Activated T-helper 1 cell treated with anti-CD3 and anti-CD28 coated beads, Interleukin-12 subunit alpha, Interleukin-12 subunit beta, Interleukin-2, Interleukin-4 antibody, amounts not matched to agents 30 ng/mL and 10 ng/mL and 1 ng/mL, durations not matched to agents 14 hours and 24 hours and 36 hours (primary cell): ENCODE data around the gene ERC2. TPM values are rescaled to one million over a fixed set of nuclear protein-coding genes. Genes with fewer than 3 reads are reported as not detected.

ENCODE experiments used
- DNase-seq: peaks from one replicate; pipeline ENCODE4 v3.0.0; 2021; ENCODE audit warnings: low spot score
- H3K27ac Mint-ChIP-seq: one replicate; pipeline ENCODE4 v1.8.0; 2021; ENCODE audit warnings: mild to moderate bottlenecking, mixed read lengths
- H3K27me3 Mint-ChIP-seq: one replicate; pipeline ENCODE4 v1.8.0; 2022; ENCODE audit warnings: mild to moderate bottlenecking, moderate library complexity, mixed read lengths; ENCODE audit not compliant: insufficient read depth
- H3K36me3 Mint-ChIP-seq: one replicate; pipeline ENCODE4 v1.8.0; 2021; ENCODE audit warnings: low read depth, mixed read lengths
- H3K4me1 Mint-ChIP-seq: one replicate; pipeline ENCODE4 v1.8.0; 2021; ENCODE audit warnings: low read depth, mixed read lengths
- H3K4me3 Mint-ChIP-seq: one replicate; pipeline ENCODE4 v1.8.0; 2021; ENCODE audit warnings: mild to moderate bottlenecking, moderate library complexity, mixed read lengths
- H3K9me3 Mint-ChIP-seq: one replicate; pipeline ENCODE4 v1.8.0; 2021; ENCODE audit warnings: mixed read lengths
- intact Hi-C: fragments of 100-400 bp; cut with micrococcal nuclease; formaldehyde crosslinking; loops from one replicate; pipeline ENCODE4 v1.15.1; 2024
- total RNA-seq: library from RNA; stranded (reverse); gene quantifications from 2 replicates; pipeline ENCODE4 v1.2.3, GENCODE V29; 2022

Gene ERC2
- total RNA-seq, 1 donor from 2014 or later, result not detected

- Mint-ChIP-seq H3K27ac (no peak overlapping the region), H3K9me3 (no peaks in the 10 kb centered on the region), H3K36me3 (no peaks in the 10 kb centered on the region), H3K4me3 (no peak overlapping the region), H3K27me3 (peaks cover 2% of the 10 kb centered on the region), H3K4me1 (no peaks in the 10 kb centered on the region)
- no peak for DNase-seq
- intact Hi-C loops, result no loop called here
Observed at GRCh38 chr3:56157693-56158362, 310.4 kb downstream of the ERC2 start.

GRCh38 chr3:56154297-56154696 is 314.0 kb downstream of the ERC2 start:
- Mint-ChIP-seq H3K9me3 (no peaks in the 10 kb centered on the region), H3K4me3 (no peak overlapping the region), H3K36me3 (no peaks in the 10 kb centered on the region), H3K27ac (no peak overlapping the region), H3K4me1 (no peaks in the 10 kb centered on the region), H3K27me3 (no peaks in the 10 kb centered on the region)
- intact Hi-C loops, result no loop called here
- DNase-seq, result no peak

- H3K27me3 Mint-ChIP-seq, result no peaks in the 10 kb centered on the region
- H3K9me3 Mint-ChIP-seq, result no peaks in the 10 kb centered on the region
- H3K4me3 Mint-ChIP-seq, result no peak overlapping the region
- H3K27ac Mint-ChIP-seq, result no peak overlapping the region
- DNase-seq, result no peak
- no peaks in the 10 kb centered on the region for H3K36me3 Mint-ChIP-seq
- no peaks in the 10 kb centered on the region for H3K4me1 Mint-ChIP-seq
- intact Hi-C loops, result no loop called here
Observed at GRCh38 chr3:56147354-56147753, 320.9 kb downstream of the ERC2 start.

GRCh38 chr3:56145410-56145809 is 322.9 kb downstream of the ERC2 start:
- H3K4me3 Mint-ChIP-seq, result no peak overlapping the region
- no peaks in the 10 kb centered on the region for H3K4me1 Mint-ChIP-seq
- H3K27ac Mint-ChIP-seq, result no peak overlapping the region
- no peaks in the 10 kb centered on the region for H3K9me3 Mint-ChIP-seq
- H3K36me3 Mint-ChIP-seq, result no peaks in the 10 kb centered on the region
- intact Hi-C loops, result no loop called here
- no peak for DNase-seq
- no peaks in the 10 kb centered on the region for H3K27me3 Mint-ChIP-seq

GRCh38 chr3:56144805-56145204 is 323.5 kb downstream of the ERC2 start:
- H3K4me3 Mint-ChIP-seq, result no peak overlapping the region
- no peaks in the 10 kb centered on the region for H3K9me3 Mint-ChIP-seq
- no peak for DNase-seq
- no peaks in the 10 kb centered on the region for H3K4me1 Mint-ChIP-seq
- intact Hi-C loops, result no loop called here
- H3K27ac Mint-ChIP-seq, result no peak overlapping the region
- no peaks in the 10 kb centered on the region for H3K36me3 Mint-ChIP-seq
- peaks cover 2% of the 10 kb centered on the region for H3K27me3 Mint-ChIP-seq

- no peak overlapping the region for H3K4me3 Mint-ChIP-seq
- DNase-seq, result no peak
- no peak overlapping the region for H3K27ac Mint-ChIP-seq
- H3K36me3 Mint-ChIP-seq, result no peaks in the 10 kb centered on the region
- no peaks in the 10 kb centered on the region for H3K4me1 Mint-ChIP-seq
- H3K27me3 Mint-ChIP-seq, result peaks cover 10% of the 10 kb centered on the region
- intact Hi-C loops, result no loop called here
- no peaks in the 10 kb centered on the region for H3K9me3 Mint-ChIP-seq
Observed at GRCh38 chr3:56137415-56137814, 330.9 kb downstream of the ERC2 start.

GRCh38 chr3:56136514-56136913 is 331.8 kb downstream of the ERC2 start:
- intact Hi-C loops, result no loop called here
- Mint-ChIP-seq H3K27me3 (peaks cover 11% of the 10 kb centered on the region), H3K27ac (no peak overlapping the region), H3K4me3 (no peak overlapping the region), H3K36me3 (no peaks in the 10 kb centered on the region), H3K9me3 (no peaks in the 10 kb centered on the region), H3K4me1 (peaks cover 6% of the 10 kb centered on the region)
- no peak for DNase-seq

GRCh38 chr3:56135941-56136340 is 332.3 kb downstream of the ERC2 start:
- intact Hi-C loops, result no loop called here
- no peak for DNase-seq
- H3K9me3 Mint-ChIP-seq, result no peaks in the 10 kb centered on the region
- no peak overlapping the region for H3K27ac Mint-ChIP-seq
- H3K4me3 Mint-ChIP-seq, result no peak overlapping the region
- H3K27me3 Mint-ChIP-seq, result peaks cover 12% of the 10 kb centered on the region
- no peaks in the 10 kb centered on the region for H3K36me3 Mint-ChIP-seq
- H3K4me1 Mint-ChIP-seq, result peaks cover 6% of the 10 kb centered on the region

- H3K9me3 Mint-ChIP-seq, result no peaks in the 10 kb centered on the region
- peaks cover 6% of the 10 kb centered on the region for H3K27me3 Mint-ChIP-seq
- DNase-seq, result no peak
- H3K4me3 Mint-ChIP-seq, result no peak overlapping the region
- peaks cover 6% of the 10 kb centered on the region for H3K4me1 Mint-ChIP-seq
- intact Hi-C loops, result loop anchor here (5.0 kb wide), 1 partner anchor 619 kb away; no protein-coding TSS in a partner anchor
- no peaks in the 10 kb centered on the region for H3K36me3 Mint-ChIP-seq
- no peak overlapping the region for H3K27ac Mint-ChIP-seq
Observed at GRCh38 chr3:56133423-56133822, 334.8 kb downstream of the ERC2 start.

- Mint-ChIP-seq H3K4me3 (no peak overlapping the region), H3K9me3 (no peaks in the 10 kb centered on the region), H3K36me3 (no peaks in the 10 kb centered on the region), H3K27ac (no peak overlapping the region), H3K27me3 (peaks cover 7% of the 10 kb centered on the region), H3K4me1 (peaks cover 6% of the 10 kb centered on the region)
- DNase-seq, result no peak
- intact Hi-C loops, result loop anchor here (1.0 to 5.0 kb wide), 2 partner anchors 159 to 620 kb away; no protein-coding TSS in a partner anchor
Observed at GRCh38 chr3:56132762-56133161, 335.5 kb downstream of the ERC2 start.

- Mint-ChIP-seq H3K4me3 (no peak overlapping the region), H3K9me3 (no peaks in the 10 kb centered on the region), H3K36me3 (no peaks in the 10 kb centered on the region), H3K4me1 (peaks cover 6% of the 10 kb centered on the region), H3K27me3 (peaks cover 7% of the 10 kb centered on the region), H3K27ac (no peak overlapping the region)
- intact Hi-C loops, result loop anchor here (1.0 to 5.0 kb wide), 2 partner anchors 159 to 620 kb away; no protein-coding TSS in a partner anchor
- DNase-seq, result no peak
Observed at GRCh38 chr3:56131974-56132590, 336.2 kb downstream of the ERC2 start.

GRCh38 chr3:56130036-56130435 is 338.2 kb downstream of the ERC2 start:
- no peak for DNase-seq
- Mint-ChIP-seq H3K4me1 (peaks cover 6% of the 10 kb centered on the region), H3K4me3 (no peak overlapping the region), H3K36me3 (no peaks in the 10 kb centered on the region), H3K27me3 (peaks cover 7% of the 10 kb centered on the region), H3K27ac (no peak overlapping the region), H3K9me3 (no peaks in the 10 kb centered on the region)
- intact Hi-C loops, result loop anchor here (5.0 kb wide), 1 partner anchor 622 kb away; no protein-coding TSS in a partner anchor

- no peaks in the 10 kb centered on the region for H3K36me3 Mint-ChIP-seq
- no peak for DNase-seq
- no peaks in the 10 kb centered on the region for H3K9me3 Mint-ChIP-seq
- H3K27ac Mint-ChIP-seq, result no peak overlapping the region
- H3K4me1 Mint-ChIP-seq, result no peaks in the 10 kb centered on the region
- peaks cover 7% of the 10 kb centered on the region for H3K27me3 Mint-ChIP-seq
- no peak overlapping the region for H3K4me3 Mint-ChIP-seq
- intact Hi-C loops, result no loop called here
Observed at GRCh38 chr3:56126632-56127031, 341.6 kb downstream of the ERC2 start.
